ENCODE data around the gene FLOT1. TPM values are rescaled to one million over a fixed set of nuclear protein-coding genes. Genes with fewer than 3 reads are reported as not detected.
A peak's percentile ranks its signal among the peaks of the same experiment; 100 is the strongest.

FLOT1 gene
- total RNA-seq, 2 donors from 2014 or later: 157 to 167 TPM

GRCh38 chr6:30703011-30703410 is 39.5 kb downstream of the FLOT1 start:
- Histone ChIP-seq H3K36me3 (peaks cover 20% of the 10 kb centered on the region), H3K4me3 (no peak overlapping the region), H3K9me3 (no peaks in the 10 kb centered on the region), H3K27me3 (no peaks in the 10 kb centered on the region), H3K27ac (no peak overlapping the region), H3K4me1 (peaks cover 0 to 15% of the 10 kb centered on the region in 2 donors)
- DNase-seq (ENCODE audit: low spot score): no peak
- TF ChIP-seq CTCF (IDR thresholded peaks at IDR 0.05): no peak

GRCh38 chr6:30700340-30700739 is 42.1 kb downstream of the FLOT1 start:
- Histone ChIP-seq H3K27me3 (no peaks in the 10 kb centered on the region), H3K4me1 (peaks cover 0 to 8% of the 10 kb centered on the region in 2 donors), H3K27ac (peak overlapping the region; percentile 51 to 73), H3K36me3 (peaks cover 12% of the 10 kb centered on the region), H3K4me3 (no peak overlapping the region), H3K9me3 (no peaks in the 10 kb centered on the region)
- no peak for DNase-seq (ENCODE audit: low spot score)
- no peak for TF ChIP-seq CTCF (IDR thresholded peaks at IDR 0.05)

GRCh38 chr6:30696432-30696831 is 46.1 kb downstream of the FLOT1 start:
- no peak for DNase-seq (ENCODE audit: low spot score)
- no peak for TF ChIP-seq CTCF (IDR thresholded peaks at IDR 0.05)
- Histone ChIP-seq H3K27ac (no peak overlapping the region), H3K9me3 (no peaks in the 10 kb centered on the region), H3K4me1 (peaks cover 0 to 8% of the 10 kb centered on the region in 2 donors), H3K27me3 (no peaks in the 10 kb centered on the region), H3K36me3 (no peaks in the 10 kb centered on the region), H3K4me3 (no peak overlapping the region)

DNA sequence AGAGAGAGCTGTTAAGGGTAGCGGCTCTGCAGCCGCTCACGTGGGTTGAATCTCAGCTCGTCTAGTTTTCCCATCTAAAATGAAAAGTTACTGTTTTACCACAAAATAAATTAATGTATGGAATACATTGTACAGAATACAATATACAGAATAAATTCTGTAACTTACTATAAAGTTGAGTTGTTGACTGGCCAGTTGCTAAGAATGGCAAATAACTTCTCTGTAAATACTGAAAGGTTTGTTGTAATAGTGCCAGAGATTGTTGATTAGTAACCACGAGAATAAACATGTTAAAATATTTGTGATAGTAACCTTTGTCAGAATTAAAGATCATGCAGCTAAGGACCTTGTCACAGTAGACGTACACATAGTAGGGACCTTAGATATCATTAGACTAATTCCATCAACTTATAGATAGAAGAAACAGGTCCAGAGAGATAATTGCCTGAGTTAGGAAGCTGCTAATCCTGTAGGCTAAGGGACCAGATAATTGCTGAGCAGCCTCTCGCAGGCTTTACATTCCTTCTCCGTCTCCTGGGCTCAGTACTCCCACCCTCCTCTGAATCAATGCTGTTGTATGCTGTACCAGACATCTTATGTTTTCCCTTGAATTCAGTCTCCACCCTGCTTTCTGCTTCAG is 51.2 kb downstream of the FLOT1 start:
- H3K4me3 ChIP-seq: peak overlapping the region; percentile 60 to 67
- no peak for DNase-seq (ENCODE audit: low spot score)
- H3K27ac ChIP-seq: peak overlapping the region; percentile 86 to 90

GRCh38 chr6:30690403-30691207 is 51.9 kb downstream of the FLOT1 start, which contains the start of gene NRM:
NRM (minus strand) TSS chr6:30690984; CDS start chr6:30690974, 10 bp downstream.
- peak within 1 kb of the TSS; percentile 86 to 90 for H3K27ac ChIP-seq
- no peak for TF ChIP-seq CTCF (IDR thresholded peaks at IDR 0.05)
- H3K36me3 ChIP-seq: no peaks in the 10 kb centered on the region
- DNase-seq (ENCODE audit: low spot score): peak; percentile 89
- H3K4me3 ChIP-seq: peak within 1 kb of the TSS; percentile 60 to 67
- no peaks in the 10 kb centered on the region for H3K27me3 ChIP-seq
- H3K9me3 ChIP-seq: no peaks in the 10 kb centered on the region
- peaks cover 0 to 45% of the 10 kb centered on the region in 2 donors for H3K4me1 ChIP-seq

More for the DNA sequence above, 51.2 kb downstream of the FLOT1 start:
- Histone ChIP-seq H3K4me1 (peaks cover 0 to 38% of the 10 kb centered on the region in 2 donors), H3K27me3 (no peaks in the 10 kb centered on the region), H3K36me3 (no peaks in the 10 kb centered on the region), H3K9me3 (no peaks in the 10 kb centered on the region)
- TF ChIP-seq CTCF (IDR thresholded peaks at IDR 0.05): no peak

Data from right atrium auricular region (tissue), 2 donors.